H1 (cell line): ENCODE measurements around the gene DOK3.
A peak's percentile ranks its signal among the peaks of the same experiment; 100 is the strongest.

Experiments
- BRCA1 ChIP-seq: IDR thresholded peaks from 2 replicates; pipeline ENCODE4 v1.6.1; 2012; ENCODE audit warnings: low read depth, low read length, improper control_type of control experiment
- CBX8 ChIP-seq: fragments of 300-800, 300-1000 bp; sonication (generic); IDR thresholded peaks from 2 replicates; pipeline ENCODE4 v1.7.1; 2016; ENCODE audit warnings: low read depth, low read length, borderline replicate concordance
- CEBPB ChIP-seq: IDR thresholded peaks from 2 replicates; pipeline ENCODE4 v1.6.1; 2012; ENCODE audit warnings: low read depth, low read length
- CREB1 ChIP-seq: IDR thresholded peaks from 2 replicates; pipeline ENCODE4 v1.6.1; 2012; ENCODE audit warnings: inconsistent platforms
- EP300 ChIP-seq, 2 experiments: IDR thresholded peaks; 1 replicate in 1 of 2; 2 replicates in 1 of 2; pipeline ENCODE4 v1.6.1; 2011 to 2012; ENCODE audit warnings: low read depth in 2 of 2, low read length in 2 of 2, mild to moderate bottlenecking in 2 of 2, borderline replicate concordance in 1 of 2, inconsistent platforms in 1 of 2, moderate library complexity in 1 of 2
- JUN ChIP-seq: IDR thresholded peaks from 2 replicates; pipeline ENCODE4 v1.6.1; 2011; ENCODE audit warnings: low read depth, mild to moderate bottlenecking, improper control_type of control experiment, low read length
- JUND ChIP-seq: IDR thresholded peaks from 2 replicates; pipeline ENCODE4 v1.6.1; 2011; ENCODE audit warnings: mild to moderate bottlenecking, improper control_type of control experiment, low read length
- POLR2A ChIP-seq, 2 experiments: IDR thresholded peaks; 1 replicate in 1 of 2; 2 replicates in 1 of 2; pipeline ENCODE4 v1.6.1; 2011; ENCODE audit warnings: low read depth in 2 of 2, low read length in 2 of 2, mild to moderate bottlenecking in 2 of 2; ENCODE audit errors: control extremely low read depth in 1 of 2
- POLR2AphosphoS5 ChIP-seq: IDR thresholded peaks from 2 replicates; pipeline ENCODE4 v1.6.1; 2011; ENCODE audit warnings: low read depth, low read length
- RFX5 ChIP-seq: IDR thresholded peaks from 2 replicates; pipeline ENCODE4 v1.6.1; 2011; ENCODE audit warnings: low read depth, low read length, improper control_type of control experiment, borderline replicate concordance
- YY1 ChIP-seq: IDR thresholded peaks from 2 replicates; pipeline ENCODE4 v1.6.1; 2011; ENCODE audit warnings: low read depth, mild to moderate bottlenecking, low read length
- ZNF274 ChIP-seq: IDR thresholded peaks from 2 replicates; pipeline ENCODE4 v1.7.0; 2012; ENCODE audit warnings: low read length, borderline replicate concordance; ENCODE audit errors: extremely low read depth
- TF ChIP-seq, protein P1 (sequence below), 3 experiments: IDR thresholded peaks; 1 replicate in 2 of 3; 2 replicates in 1 of 3; pipeline versions ENCODE4 v1.5.1 to v1.6.1; 2011; ENCODE audit warnings: low read length in 3 of 3, mild to moderate bottlenecking in 3 of 3, inconsistent platforms in 2 of 3, low read depth in 1 of 3, moderate library complexity in 1 of 3; ENCODE audit not compliant: insufficient read depth in 1 of 3; ENCODE audit errors: control extremely low read depth in 1 of 3

DNA sequence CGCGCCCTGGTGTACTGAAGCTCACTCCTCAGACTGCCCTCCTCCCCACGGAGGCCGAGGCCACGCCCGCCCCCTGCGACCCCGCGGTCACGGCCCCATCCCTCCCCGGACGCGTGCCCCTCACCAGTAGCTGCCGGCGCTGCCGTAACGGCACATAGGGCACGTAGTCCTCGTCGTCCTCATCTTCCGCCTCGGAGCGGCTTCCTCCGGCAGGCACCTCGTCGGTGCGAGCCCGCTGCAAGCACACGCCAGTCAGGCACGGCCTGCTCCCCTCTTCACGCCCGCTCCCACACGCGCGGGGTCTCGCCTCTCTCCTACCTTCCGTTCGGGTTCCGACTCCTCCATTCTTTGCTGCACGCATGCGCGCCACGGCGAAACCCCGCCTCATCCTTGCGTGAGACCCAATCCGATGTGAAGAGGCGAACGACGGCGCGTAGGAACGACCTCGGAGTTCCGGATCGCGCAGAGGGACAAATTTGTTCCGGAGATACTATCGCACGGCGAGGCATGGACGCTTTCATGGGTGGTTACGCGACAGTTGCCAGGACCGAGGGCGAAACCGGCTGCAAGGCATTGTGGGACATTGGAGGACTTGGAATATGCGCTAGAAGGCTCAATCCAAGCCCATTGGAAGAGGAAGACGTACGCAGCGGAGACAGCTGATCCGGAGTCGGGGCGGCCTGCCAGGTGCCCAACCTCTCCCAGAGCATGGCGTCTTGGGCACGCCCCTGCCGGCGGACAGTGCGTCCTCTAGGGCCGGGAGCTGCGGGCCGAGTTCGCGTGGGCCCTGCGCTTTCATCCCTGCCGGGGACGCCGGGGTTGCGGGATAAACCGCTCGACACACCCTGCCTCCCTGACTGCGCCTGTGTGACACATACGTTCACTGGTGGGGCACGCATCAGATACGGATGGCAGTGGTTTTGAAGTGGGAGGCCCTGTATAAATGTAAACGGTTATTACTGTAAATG lies 7.3 kb upstream of the DOK3 start, which contains the start of gene DDX41:
- TF ChIP-seq JUND: 0 out of 2 replicates have a peak, but pooled peaks have one; percentile 30
- TF ChIP-seq CBX8: no peak
- no peak for TF ChIP-seq EP300 (IDR thresholded peaks at IDR 0.05; ENCODE audit: borderline replicate concordance in 1 of 2, low read depth in 2 of 2, low read length in 2 of 2)
- TF ChIP-seq POLR2A (IDR thresholded peaks at IDR 0.05; ENCODE audit: control extremely low read depth in 1 of 2, low read depth in 2 of 2, low read length in 2 of 2): peak in 1 of 2 experiments; percentile 25; a peak in 1 of 3 replicates
- TF ChIP-seq CREB1: peak; percentile 81
- no peak for TF ChIP-seq JUN
- 0 out of 2 replicates have a peak, but pooled peaks have one; percentile 57 for TF ChIP-seq YY1
- TF ChIP-seq ZNF274: no peak
- peak; percentile 64; the same call in 1 of the 2 replicates for TF ChIP-seq RFX5
- TF ChIP-seq BRCA1: no peak
- TF ChIP-seq, protein P1, sequence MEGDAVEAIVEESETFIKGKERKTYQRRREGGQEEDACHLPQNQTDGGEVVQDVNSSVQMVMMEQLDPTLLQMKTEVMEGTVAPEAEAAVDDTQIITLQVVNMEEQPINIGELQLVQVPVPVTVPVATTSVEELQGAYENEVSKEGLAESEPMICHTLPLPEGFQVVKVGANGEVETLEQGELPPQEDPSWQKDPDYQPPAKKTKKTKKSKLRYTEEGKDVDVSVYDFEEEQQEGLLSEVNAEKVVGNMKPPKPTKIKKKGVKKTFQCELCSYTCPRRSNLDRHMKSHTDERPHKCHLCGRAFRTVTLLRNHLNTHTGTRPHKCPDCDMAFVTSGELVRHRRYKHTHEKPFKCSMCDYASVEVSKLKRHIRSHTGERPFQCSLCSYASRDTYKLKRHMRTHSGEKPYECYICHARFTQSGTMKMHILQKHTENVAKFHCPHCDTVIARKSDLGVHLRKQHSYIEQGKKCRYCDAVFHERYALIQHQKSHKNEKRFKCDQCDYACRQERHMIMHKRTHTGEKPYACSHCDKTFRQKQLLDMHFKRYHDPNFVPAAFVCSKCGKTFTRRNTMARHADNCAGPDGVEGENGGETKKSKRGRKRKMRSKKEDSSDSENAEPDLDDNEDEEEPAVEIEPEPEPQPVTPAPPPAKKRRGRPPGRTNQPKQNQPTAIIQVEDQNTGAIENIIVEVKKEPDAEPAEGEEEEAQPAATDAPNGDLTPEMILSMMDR (IDR thresholded peaks at IDR 0.05; ENCODE audit: control extremely low read depth in 1 of 3, insufficient read depth in 1 of 3, low read depth in 1 of 3, low read length in 3 of 3): no peak
- TF ChIP-seq POLR2AphosphoS5: peak; percentile 62
- peak; percentile 24; the same call in 1 of the 2 replicates for TF ChIP-seq CEBPB
